Bronchus fibroblast of lung (primary cell): ENCODE results near the gene ZMYND19. TPM values are rescaled to one million over a fixed set of nuclear protein-coding genes. Genes with fewer than 3 reads are reported as not detected.

ENCODE experiments used
- total RNA-seq: library from RNA; depleted of rRNA; stranded (reverse); fragments of >200 nt; gene quantifications from 2 replicates; pipeline ENCODE4 v1.2.3, GENCODE V29; 2015

ZMYND19 gene
- total RNA-seq, result 22.6 and 24.7 TPM in 2 replicates

DNA sequence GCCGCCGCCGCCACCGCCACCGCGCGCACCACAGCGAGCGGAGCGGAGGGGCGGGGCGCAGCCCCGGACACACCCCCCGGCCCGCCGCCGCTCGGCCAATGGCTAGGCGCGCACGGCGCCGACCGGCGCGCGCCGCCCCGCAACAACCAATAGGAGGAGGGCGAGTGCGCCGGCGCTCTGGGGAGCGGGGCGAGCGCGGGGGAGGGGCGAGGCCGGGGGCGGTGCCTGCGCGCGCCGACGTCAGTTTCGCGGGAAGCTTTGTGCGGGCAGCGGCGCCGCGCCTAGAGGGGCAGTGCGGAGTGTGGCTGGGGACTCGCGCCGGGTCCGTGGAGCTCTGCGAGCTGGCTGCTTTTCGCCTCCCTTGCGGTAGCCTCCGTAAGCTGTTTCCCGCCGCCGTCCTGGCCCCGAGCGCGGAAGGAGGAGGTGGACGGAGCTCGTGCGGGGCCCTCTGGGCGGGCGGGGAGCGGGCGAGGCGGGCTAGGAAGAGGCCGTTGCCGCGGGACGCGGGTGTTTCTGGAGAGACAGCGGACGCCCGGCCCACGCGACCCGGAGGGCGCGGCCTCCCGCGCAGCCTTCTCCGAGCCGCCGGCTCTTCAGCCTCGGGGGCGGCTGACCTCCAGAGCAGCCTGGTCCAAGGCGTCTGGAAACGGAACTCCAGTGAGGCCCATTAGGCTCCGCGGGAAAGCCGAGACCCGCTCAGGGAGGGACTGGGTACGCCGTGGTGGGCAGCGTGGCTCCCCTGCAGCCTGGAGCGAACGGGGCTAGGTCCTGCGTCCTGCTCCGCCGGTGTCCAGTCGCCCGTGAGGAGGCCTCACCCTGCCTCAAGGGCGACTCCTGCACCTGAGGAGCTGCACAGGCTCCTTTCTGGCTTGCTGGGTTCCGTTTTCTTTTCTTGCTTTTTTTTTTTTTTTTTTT, at the start of gene ZMYND19:
Gene ZMYND19 (minus strand): TSS at position 44 of the 915 bp plus-strand sequence. CDS start 249 bp downstream, outside the sequence.

DNA sequence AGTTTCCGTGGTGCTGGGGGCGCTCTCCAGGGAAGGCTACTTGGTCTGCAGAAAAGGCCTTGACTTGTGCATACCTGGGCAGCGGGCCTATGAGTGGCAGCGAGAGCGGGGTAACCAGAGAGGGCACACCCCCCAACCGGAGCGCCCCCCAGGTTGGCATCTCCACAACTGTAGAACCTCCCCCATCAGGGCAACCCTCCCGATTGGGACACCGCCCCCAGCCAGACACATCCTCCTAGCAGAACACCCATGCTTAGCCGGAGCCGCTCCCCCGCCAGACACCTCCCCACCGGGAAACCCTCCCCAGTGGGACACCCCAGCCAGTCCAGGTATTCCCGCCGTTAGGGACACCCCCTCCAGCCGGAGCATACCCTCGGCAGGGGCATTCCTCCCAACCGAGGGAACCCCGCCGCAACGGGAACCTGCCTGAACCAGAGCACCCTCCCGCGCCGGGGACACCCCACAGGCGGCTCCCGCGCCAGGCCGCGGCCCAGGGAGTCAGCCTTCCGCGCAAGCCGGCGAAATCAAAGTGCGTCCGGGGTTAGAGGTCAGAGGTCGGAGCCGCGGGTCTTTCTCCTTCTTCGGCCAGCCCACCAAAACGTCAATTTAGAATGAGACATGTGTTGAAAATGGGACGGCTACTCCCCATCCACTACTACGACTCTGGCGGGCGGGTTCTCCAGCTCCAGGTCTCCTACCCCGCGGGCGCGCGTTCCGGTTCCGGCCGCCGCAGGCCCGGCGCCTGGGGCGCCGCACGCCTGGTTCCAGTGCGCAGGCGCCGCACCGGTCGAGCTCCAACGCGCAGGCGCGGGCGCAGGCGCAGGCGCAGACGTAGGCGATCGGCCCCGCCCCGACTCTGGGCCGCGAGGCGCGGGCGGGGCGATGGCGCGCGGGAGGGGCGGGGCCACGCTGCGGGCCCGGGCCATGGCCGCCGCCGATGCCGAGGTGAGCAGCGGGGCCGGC, 28.1 kb upstream of the ZMYND19 start, which contains the start of gene EHMT1:
Gene EHMT1 (plus strand): TSS at position 901 of the 963 bp plus-strand sequence. CDS start 24 bp downstream, at position 925.

DNA sequence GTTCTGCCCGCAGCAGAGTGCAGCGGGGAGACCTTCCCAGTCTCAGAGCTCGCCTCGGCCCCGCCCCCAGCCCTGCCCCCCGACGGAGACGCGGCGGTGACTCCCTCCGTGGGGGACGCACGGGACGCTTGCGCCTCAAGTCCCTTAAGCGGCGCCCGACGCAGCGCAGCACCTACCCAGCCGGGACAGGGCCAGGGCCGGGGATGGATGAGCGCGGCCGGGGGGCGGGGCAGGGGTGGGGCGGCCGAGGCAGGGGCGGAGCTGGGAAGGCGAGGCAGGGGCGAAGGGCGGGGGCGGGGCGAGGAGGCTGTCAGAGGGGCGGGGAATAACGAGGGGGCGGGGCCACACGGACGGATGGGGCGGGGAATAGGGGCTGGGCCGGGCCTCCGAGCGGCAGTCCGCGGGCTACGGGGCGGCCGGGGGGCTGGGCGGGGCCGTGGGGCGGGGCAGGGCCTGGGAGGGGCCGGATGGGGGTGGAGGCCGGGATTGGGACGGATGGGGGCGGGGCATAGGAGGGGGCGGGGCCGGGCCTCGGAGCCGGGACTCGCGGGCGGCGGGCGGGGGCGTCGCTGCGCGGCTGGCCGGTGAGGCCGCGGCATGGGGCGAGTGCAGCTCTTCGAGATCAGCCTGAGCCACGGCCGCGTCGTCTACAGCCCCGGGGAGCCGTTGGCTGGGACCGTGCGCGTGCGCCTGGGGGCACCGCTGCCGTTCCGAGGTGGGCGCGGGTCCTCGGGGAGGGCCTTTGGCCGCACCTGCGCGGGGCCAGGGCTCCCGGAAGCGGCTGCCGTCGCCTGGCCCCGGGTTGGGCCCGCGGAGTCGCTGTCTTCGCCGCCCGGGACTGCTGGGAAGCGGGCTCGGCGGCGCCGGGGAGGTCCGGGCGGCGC, 15.1 kb upstream of the ZMYND19 start, which contains the start of gene ARRDC1:
Gene ARRDC1 (plus strand): TSS at position 566 of the 884 bp plus-strand sequence. CDS start 32 bp downstream, at position 598.

DNA sequence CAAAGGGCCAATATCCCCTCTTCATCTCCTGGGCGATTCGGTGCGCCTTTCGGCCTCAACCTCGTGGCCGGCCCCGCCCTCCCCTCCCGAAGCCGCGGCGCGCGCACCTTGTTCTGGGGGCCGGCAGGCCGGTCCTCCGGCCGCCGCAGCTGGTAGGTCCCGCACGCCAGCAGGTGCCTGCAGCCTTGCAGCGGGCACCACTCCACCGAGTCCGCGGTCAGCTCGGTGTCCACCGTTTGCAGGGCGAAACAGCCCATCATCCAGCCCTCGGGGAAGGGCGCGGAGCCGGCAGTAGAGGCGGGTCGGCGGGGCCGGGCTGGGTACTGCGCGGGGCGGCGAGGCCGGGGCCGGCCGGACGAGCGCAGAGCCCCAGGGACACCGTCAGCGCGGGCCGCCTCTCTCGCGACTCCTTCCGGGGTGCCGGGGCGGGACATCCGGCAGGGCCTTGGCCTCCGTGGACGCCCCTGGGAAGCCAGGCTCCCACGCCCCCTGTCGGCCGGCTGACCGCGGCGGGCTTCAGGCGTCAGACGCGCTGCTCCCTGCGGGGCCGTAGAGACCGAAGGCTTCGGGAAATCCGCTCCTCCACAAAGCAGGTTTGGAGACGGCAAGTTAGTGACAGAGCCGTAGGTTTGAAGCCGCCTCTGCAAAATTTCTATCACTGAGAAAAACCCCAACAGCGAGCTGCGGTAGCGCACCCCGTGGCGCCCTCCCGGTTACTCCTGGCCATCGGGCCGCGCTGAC, 11.6 kb downstream of the ZMYND19 start, which contains the start of gene DPH7:
Gene DPH7 (minus strand): TSS at position 408 of the 741 bp plus-strand sequence. CDS start 148 bp downstream, at position 260.

DNA sequence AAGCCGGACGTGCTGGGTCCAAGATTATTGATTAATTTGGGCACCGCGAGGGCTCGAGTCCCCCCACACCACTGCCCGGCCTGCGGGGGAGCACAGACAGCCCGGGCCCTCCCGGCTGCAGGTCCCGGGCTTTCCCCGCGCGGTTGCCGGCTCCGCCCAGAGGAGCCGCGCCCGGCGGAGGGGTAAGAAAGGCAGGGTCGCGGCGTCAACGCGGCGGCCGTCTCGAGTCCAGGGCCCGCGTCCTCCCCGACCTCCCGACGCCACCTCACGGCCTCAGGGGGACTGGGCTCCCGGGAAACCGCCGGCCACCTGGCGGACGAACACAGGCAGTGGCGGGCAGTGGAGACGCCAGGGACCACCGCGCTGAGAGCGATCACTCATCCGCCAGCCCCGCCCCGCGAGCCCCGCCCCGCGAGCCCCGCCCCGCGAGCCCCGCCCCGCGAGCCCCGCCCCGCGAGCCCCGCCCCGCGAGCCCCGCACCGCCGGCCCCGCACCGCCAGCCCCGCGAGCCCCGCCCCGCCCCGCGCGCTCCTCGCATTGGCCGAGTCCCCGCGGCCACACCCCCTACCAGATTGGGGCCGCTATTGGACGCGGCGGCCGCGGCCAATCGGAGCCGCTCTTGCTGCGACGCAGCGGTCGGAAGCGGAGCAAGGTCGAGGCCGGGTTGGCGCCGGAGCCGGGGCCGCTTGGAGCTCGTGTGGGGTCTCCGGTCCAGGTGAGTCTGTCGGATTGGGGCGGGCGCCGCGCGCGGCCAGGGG, 38.9 kb downstream of the ZMYND19 start, which contains the start of gene MRPL41:
Gene MRPL41 (plus strand): TSS at position 616 of the 758 bp plus-strand sequence. CDS start 203 bp downstream, outside the sequence.

DNA sequence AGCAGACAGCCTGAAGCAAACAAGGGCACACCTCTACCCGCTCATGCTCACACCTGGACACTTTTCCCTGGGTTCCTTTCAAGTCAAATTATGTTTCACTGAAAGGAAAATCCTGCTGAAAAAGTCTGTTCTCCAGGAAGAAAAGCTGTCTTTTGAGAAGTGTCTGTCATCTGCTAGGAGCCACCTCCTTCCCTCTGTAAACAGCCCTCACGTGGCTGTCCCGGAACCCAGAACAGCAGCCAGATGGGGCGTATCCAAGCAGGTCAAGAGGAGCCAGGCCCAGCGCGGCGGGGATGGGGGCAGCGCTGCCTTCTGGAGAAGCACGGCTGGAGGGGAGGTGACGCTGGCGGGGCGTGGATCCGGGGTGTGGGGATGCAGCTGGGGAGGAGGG, 40.1 kb downstream of the ZMYND19 start, which contains the start of gene PNPLA7:
Gene PNPLA7 (minus strand): TSS at position 172 of the 391 bp plus-strand sequence. CDS start 205 bp downstream, outside the sequence.

Other genes with a start within 250 kb of the ZMYND19 start
- gene EXD3, start 167.3 kb downstream of the ZMYND19 start, total RNA-seq, result 10.9 and 11.1 TPM in 2 replicates
- 0.15 and 0.17 TPM in 2 replicates for gene NOXA1, start 167.1 kb downstream of the ZMYND19 start, total RNA-seq
- gene ENTPD8, start 149.2 kb downstream of the ZMYND19 start, total RNA-seq, result not detected in 2 replicates
- gene NSMF, start 131.2 kb downstream of the ZMYND19 start, total RNA-seq, result 33.1 and 36.1 TPM in 2 replicates
- gene PNPLA7, start 40.1 kb downstream of the ZMYND19 start, total RNA-seq, result under 0.01 and 0.50 TPM in 2 replicates
- 87.4 and 91.1 TPM in 2 replicates for gene MRPL41, start 38.6 kb downstream of the ZMYND19 start, total RNA-seq
- 25.9 and 27.7 TPM in 2 replicates for gene DPH7, start 11.6 kb downstream of the ZMYND19 start, total RNA-seq
- 20.7 and 21.9 TPM in 2 replicates for gene ARRDC1, start 15.2 kb upstream of the ZMYND19 start, total RNA-seq
- 47.4 and 55.1 TPM in 2 replicates for gene EHMT1, start 28.5 kb upstream of the ZMYND19 start, total RNA-seq